HepG2 (cell line): ENCODE results near the gene SEMA3B. TPM values are rescaled to one million over a fixed set of nuclear protein-coding genes. Genes with fewer than 3 reads are reported as not detected.

Experiments used
- FOXC1 ChIP-seq: sonication (generic); formaldehyde crosslinking; IDR thresholded peaks from 2 replicates; pipeline ENCODE4 v1.8.0; 2022; ENCODE audit warnings: mild to moderate bottlenecking, missing genetic modification reagents, borderline replicate concordance
- HNRNPH1 ChIP-seq: fragments of 200-400 bp; formaldehyde crosslinking; optimal IDR thresholded peaks from 2 replicates; pipeline ENCODE3; 2017; ENCODE audit warnings: mild to moderate bottlenecking, low read depth, low read length
- HNRNPL ChIP-seq: fragments of 200-400 bp; formaldehyde crosslinking; IDR thresholded peaks from 2 replicates; pipeline ENCODE4 v1.6.1; 2017; ENCODE audit warnings: mild to moderate bottlenecking, low read depth, low read length
- HNRNPUL1 ChIP-seq: fragments of 200-400 bp; formaldehyde crosslinking; IDR thresholded peaks from 2 replicates; pipeline ENCODE4 v1.6.1; 2017; ENCODE audit warnings: low read depth, mild to moderate bottlenecking, low read length, moderate library complexity
- KLF6 ChIP-seq: IDR thresholded peaks from 2 replicates; pipeline ENCODE4 v1.8.0; 2016; ENCODE audit warnings: missing biosample characterization, missing genetic modification reagents
- SPEN ChIP-seq: sonication (generic); formaldehyde crosslinking; IDR thresholded peaks from 2 replicates; pipeline ENCODE4 v1.5.1; 2020; ENCODE audit warnings: low read depth, mild to moderate bottlenecking, missing genetic modification reagents
- TCF7 ChIP-seq: sonication (generic); IDR thresholded peaks from 2 replicates; pipeline ENCODE4 v1.6.1; 2016; ENCODE audit warnings: antibody characterized with exemption, low read depth
- ZNF235 ChIP-seq: sonication (generic); formaldehyde crosslinking; IDR thresholded peaks from 2 replicates; pipeline ENCODE4 v1.8.1; 2023; ENCODE audit warnings: mild to moderate bottlenecking, missing genetic modification reagents, borderline replicate concordance
- ZNF260 ChIP-seq: sonication (generic); formaldehyde crosslinking; IDR thresholded peaks from 2 replicates; pipeline ENCODE4 v1.4.0; 2020; ENCODE audit warnings: missing genetic modification reagents, low read depth, mild to moderate bottlenecking, borderline replicate concordance
- polyA plus RNA-seq, 8 experiments: library from polyadenylated mRNA; depleted of rRNA in 3 of 8; stranded (reverse) in 7 of 8; unstranded in 1 of 8; fragments of >200 nt; fragmentation: Illumina TruSeq in 4 of 8; extraction: Trizol in 4 of 8; gene quantifications; 2 replicates each; pipeline versions ENCODE4 v1.2.1 to v1.2.3, GENCODE V29; 2011 to 2016; ENCODE audit warnings: low read depth in 4 of 8, missing spikeins in 1 of 8, mixed read lengths in 1 of 8; ENCODE audit not compliant: insufficient read depth in 1 of 8
- total RNA-seq, 5 experiments: library from RNA; depleted of rRNA; stranded (reverse); fragments of >200 nt; fragmentation: Illumina TruSeq; extraction: Trizol; gene quantifications; 2 replicates each; pipeline ENCODE4 v1.2.3, GENCODE V29; 2016; ENCODE audit warnings: low read depth in 1 of 5
- TF ChIP-seq, protein P1 (sequence below): sonication (generic); formaldehyde crosslinking; IDR thresholded peaks from 2 replicates; pipeline ENCODE4 v1.5.1; 2020; ENCODE audit warnings: mild to moderate bottlenecking, missing genetic modification reagents, moderate library complexity
- TF ChIP-seq, protein P2 (sequence below): IDR thresholded peaks from 2 replicates; pipeline ENCODE4 v1.6.1; 2016; ENCODE audit warnings: mild to moderate bottlenecking
- TF ChIP-seq, protein P3 (sequence below): sonication (generic); formaldehyde crosslinking; IDR thresholded peaks from 2 replicates; pipeline ENCODE4 v1.4.0; 2020; ENCODE audit warnings: missing genetic modification reagents, borderline replicate concordance
- TF ChIP-seq, protein P4 (sequence below): sonication (generic); formaldehyde crosslinking; IDR thresholded peaks from 2 replicates; pipeline ENCODE4 v1.5.0; 2020; ENCODE audit warnings: mild to moderate bottlenecking, missing genetic modification reagents, borderline replicate concordance

Gene SEMA3B
- total and polyA plus RNA-seq, 2 of the 13 experiments (the other 11 are each of a cell fraction or from before 2014, with no cell fraction given): 93.2 to 158 TPM

DNA sequence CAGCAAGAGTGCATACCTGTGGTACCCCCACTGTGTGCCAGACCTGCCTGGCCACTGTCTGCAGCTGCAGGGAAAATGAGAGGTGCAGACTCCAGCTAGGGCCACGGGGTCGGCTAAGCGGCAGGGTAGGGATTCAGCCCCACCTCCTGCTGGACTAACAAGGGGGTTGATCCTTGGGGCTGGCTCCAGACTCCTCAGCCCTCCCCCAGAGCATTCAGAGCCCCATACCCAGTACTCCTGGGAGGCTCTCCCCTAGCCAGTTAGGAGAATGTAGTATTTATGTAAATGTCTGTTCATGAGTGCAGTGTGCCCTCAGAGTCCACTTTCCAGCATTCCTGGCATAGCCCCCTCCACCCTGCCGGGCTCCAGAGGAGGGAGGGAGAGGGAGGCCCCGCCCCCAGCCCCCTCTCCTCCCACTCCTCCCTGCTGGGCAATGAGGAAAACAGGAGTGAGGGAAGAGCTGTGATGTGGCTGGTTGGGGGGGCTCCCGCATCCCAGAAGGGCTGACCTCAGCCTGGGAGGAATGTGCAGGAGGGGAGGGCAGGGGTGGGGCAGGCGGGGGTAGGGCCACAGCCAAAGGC is 4.5 kb upstream of the SEMA3B start (continued):
- TF ChIP-seq, protein P1, sequence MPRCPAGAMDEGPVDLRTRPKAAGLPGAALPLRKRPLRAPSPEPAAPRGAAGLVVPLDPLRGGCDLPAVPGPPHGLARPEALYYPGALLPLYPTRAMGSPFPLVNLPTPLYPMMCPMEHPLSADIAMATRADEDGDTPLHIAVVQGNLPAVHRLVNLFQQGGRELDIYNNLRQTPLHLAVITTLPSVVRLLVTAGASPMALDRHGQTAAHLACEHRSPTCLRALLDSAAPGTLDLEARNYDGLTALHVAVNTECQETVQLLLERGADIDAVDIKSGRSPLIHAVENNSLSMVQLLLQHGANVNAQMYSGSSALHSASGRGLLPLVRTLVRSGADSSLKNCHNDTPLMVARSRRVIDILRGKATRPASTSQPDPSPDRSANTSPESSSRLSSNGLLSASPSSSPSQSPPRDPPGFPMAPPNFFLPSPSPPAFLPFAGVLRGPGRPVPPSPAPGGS (CRISPR knock-in tag): no peak
- TF ChIP-seq HNRNPUL1 (no peak), ZNF235 (CRISPR knock-in tag) (0 out of 2 replicates have a peak, but pooled peaks have one; percentile 35), ZNF260 (CRISPR knock-in tag) (no peak), HNRNPH1 (no peak), FOXC1 (CRISPR knock-in tag) (no peak), KLF6 (CRISPR knock-in tag) (no peak), HNRNPL (peak; percentile 72; the same call in 1 of the 2 replicates), TCF7 (0 out of 2 replicates have a peak, but pooled peaks have one; percentile 25), SPEN (CRISPR knock-in tag) (no peak; the same call in 1 of the 2 replicates)
- TF ChIP-seq, protein P2, sequence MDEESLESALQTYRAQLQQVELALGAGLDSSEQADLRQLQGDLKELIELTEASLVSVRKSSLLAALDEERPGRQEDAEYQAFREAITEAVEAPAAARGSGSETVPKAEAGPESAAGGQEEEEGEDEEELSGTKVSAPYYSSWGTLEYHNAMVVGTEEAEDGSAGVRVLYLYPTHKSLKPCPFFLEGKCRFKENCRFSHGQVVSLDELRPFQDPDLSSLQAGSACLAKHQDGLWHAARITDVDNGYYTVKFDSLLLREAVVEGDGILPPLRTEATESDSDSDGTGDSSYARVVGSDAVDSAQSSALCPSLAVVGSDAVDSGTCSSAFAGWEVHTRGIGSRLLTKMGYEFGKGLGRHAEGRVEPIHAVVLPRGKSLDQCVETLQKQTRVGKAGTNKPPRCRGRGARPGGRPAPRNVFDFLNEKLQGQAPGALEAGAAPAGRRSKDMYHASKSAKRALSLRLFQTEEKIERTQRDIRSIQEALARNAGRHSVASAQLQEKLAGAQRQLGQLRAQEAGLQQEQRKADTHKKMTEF (CRISPR knock-in tag): peak; percentile 62; the same call in 1 of the 2 replicates
- TF ChIP-seq, protein P3, sequence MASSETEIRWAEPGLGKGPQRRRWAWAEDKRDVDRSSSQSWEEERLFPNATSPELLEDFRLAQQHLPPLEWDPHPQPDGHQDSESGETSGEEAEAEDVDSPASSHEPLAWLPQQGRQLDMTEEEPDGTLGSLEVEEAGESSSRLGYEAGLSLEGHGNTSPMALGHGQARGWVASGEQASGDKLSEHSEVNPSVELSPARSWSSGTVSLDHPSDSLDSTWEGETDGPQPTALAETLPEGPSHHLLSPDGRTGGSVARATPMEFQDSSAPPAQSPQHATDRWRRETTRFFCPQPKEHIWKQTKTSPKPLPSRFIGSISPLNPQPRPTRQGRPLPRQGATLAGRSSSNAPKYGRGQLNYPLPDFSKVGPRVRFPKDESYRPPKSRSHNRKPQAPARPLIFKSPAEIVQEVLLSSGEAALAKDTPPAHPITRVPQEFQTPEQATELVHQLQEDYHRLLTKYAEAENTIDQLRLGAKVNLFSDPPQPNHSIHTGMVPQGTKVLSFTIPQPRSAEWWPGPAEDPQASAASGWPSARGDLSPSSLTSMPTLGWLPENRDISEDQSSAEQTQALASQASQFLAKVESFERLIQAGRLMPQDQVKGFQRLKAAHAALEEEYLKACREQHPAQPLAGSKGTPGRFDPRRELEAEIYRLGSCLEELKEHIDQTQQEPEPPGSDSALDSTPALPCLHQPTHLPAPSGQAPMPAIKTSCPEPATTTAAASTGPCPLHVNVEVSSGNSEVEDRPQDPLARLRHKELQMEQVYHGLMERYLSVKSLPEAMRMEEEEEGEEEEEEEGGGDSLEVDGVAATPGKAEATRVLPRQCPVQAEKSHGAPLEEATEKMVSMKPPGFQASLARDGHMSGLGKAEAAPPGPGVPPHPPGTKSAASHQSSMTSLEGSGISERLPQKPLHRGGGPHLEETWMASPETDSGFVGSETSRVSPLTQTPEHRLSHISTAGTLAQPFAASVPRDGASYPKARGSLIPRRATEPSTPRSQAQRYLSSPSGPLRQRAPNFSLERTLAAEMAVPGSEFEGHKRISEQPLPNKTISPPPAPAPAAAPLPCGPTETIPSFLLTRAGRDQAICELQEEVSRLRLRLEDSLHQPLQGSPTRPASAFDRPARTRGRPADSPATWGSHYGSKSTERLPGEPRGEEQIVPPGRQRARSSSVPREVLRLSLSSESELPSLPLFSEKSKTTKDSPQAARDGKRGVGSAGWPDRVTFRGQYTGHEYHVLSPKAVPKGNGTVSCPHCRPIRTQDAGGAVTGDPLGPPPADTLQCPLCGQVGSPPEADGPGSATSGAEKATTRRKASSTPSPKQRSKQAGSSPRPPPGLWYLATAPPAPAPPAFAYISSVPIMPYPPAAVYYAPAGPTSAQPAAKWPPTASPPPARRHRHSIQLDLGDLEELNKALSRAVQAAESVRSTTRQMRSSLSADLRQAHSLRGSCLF (CRISPR knock-in tag): no peak
- TF ChIP-seq, protein P4, sequence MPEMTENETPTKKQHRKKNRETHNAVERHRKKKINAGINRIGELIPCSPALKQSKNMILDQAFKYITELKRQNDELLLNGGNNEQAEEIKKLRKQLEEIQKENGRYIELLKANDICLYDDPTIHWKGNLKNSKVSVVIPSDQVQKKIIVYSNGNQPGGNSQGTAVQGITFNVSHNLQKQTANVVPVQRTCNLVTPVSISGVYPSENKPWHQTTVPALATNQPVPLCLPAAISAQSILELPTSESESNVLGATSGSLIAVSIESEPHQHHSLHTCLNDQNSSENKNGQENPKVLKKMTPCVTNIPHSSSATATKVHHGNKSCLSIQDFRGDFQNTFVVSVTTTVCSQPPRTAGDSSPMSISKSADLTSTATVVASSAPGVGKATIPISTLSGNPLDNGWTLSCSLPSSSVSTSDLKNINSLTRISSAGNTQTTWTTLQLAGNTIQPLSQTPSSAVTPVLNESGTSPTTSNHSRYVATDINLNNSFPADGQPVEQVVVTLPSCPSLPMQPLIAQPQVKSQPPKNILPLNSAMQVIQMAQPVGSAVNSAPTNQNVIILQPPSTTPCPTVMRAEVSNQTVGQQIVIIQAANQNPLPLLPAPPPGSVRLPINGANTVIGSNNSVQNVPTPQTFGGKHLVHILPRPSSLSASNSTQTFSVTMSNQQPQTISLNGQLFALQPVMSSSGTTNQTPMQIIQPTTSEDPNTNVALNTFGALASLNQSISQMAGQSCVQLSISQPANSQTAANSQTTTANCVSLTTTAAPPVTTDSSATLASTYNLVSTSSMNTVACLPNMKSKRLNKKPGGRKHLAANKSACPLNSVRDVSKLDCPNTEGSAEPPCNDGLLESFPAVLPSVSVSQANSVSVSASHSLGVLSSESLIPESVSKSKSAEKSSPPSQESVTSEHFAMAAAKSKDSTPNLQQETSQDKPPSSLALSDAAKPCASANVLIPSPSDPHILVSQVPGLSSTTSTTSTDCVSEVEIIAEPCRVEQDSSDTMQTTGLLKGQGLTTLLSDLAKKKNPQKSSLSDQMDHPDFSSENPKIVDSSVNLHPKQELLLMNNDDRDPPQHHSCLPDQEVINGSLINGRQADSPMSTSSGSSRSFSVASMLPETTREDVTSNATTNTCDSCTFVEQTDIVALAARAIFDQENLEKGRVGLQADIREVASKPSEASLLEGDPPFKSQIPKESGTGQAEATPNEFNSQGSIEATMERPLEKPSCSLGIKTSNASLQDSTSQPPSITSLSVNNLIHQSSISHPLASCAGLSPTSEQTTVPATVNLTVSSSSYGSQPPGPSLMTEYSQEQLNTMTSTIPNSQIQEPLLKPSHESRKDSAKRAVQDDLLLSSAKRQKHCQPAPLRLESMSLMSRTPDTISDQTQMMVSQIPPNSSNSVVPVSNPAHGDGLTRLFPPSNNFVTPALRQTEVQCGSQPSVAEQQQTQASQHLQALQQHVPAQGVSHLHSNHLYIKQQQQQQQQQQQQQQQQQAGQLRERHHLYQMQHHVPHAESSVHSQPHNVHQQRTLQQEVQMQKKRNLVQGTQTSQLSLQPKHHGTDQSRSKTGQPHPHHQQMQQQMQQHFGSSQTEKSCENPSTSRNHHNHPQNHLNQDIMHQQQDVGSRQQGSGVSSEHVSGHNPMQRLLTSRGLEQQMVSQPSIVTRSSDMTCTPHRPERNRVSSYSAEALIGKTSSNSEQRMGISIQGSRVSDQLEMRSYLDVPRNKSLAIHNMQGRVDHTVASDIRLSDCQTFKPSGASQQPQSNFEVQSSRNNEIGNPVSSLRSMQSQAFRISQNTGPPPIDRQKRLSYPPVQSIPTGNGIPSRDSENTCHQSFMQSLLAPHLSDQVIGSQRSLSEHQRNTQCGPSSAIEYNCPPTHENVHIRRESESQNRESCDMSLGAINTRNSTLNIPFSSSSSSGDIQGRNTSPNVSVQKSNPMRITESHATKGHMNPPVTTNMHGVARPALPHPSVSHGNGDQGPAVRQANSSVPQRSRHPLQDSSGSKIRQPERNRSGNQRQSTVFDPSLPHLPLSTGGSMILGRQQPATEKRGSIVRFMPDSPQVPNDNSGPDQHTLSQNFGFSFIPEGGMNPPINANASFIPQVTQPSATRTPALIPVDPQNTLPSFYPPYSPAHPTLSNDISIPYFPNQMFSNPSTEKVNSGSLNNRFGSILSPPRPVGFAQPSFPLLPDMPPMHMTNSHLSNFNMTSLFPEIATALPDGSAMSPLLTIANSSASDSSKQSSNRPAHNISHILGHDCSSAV: no peak
